Left hindlimb (tissue), 1 donor: ENCODE measurements around the gene PAX1.

ENCODE experiments used
- DNase-seq: peaks from one replicate; pipeline ENCODE4 v3.0.0-alpha.2; 2018

Gene PAX1

DNA sequence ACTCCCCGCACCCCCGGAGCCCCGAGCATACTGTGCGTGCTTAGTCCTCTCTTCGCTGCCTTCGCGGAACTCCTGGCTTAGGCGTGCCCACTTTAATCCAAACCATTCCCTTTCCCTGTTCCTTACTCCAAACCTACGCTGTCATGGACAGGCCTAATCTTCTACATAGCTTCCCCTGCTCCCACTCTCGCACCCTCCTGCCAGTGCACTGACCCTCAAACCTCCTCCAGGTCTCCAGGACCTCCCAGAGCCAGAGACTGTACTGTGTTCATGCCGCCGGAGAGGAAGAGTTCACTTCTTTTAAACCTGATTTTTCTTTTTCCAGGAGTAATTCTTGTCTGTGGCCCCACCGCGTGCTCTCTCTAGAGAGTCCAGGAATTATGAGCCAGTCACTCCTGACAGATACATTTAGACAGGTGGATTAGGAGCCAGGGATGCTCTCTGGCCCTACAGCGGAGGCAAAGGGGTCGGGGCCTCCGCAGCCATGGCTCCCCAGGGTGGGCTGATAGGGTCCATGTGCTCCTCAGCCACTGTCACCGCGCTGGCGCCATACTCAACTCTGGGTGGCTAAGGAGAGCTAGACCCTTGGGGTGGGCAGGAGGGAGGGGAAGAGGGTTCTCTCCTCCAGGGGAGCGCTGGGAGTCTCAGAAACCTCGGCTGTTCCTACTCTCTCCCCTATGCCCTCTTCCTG, 1.6 kb upstream of the PAX1 start:
- no peak for DNase-seq

DNA sequence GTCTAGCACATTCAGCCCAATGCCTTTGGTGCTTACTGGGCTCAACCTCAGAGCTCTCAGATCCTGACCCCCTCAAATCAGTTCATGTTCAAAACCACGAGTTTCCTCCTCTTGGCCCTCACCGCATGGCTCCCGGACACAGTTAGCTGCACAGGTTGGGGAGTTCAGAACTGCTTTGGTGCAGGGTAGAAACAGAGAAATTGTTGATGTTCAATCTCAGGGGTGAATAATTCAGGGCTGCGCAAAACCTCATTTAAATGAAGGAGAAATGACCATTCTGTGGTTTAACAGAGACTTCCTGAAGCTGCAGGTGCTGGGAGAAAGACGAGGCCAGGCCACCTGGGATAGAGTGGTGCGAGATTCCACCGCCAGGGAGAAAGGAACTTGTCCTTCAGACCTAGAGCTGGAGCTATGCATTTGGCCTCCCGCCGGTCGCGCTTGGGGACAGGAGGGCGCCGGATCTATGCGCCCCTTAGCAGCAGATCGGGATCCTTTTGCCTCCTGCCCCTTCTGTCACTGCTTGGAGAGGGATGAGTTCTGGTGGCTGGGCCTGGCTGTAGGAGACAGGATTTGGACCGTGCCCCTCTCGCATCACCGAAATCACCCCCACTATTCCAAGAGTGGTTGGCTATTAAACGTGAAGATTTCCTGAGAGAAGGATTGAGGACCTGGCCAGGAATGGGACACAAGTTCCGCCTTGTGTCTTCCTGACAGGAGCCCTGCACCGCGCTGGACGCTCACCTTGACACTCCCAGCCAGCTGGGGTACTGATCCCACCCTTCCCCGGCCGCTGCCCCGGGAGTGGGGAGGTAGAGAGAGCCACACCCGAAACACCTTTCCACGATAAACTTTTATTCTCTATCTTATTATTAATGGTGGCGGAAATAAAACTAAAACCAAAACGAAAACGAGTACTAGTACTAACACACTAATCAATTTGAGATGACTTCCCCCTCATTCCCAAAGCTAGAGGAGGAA, 767 bp upstream of the PAX1 start:
- DNase-seq = no peak

DNA sequence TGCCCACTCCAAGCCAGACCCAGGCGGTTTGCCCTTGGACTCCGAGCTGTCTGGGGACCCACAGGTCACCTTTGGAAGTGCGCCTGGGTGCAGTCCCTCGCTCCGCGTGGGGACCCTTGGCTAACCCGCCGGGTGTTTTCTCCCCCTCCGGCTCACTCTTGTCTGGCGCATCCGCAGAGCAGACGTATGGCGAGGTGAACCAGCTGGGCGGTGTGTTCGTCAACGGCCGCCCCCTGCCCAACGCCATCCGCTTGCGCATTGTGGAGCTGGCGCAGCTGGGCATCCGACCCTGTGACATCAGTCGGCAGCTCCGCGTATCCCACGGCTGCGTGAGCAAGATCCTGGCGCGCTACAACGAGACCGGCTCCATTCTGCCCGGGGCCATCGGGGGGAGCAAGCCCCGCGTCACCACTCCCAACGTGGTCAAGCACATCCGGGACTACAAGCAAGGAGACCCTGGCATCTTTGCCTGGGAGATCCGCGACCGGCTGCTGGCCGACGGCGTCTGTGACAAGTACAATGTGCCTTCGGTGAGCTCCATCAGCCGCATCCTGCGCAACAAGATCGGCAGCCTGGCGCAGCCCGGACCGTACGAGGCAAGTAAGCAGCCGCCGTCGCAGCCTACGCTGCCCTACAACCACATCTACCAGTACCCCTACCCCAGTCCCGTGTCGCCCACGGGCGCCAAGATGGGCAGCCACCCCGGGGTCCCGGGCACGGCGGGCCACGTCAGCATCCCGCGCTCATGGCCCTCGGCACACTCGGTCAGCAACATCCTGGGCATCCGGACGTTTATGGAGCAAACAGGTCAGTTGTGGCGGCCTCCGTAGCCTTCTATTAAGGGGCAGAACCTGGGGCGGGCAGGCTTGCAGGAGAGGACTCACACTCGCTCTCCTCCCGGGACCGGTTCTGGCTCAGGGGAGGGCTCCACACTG, 1.1 kb downstream of the PAX1 start:
- no peak for DNase-seq

DNA sequence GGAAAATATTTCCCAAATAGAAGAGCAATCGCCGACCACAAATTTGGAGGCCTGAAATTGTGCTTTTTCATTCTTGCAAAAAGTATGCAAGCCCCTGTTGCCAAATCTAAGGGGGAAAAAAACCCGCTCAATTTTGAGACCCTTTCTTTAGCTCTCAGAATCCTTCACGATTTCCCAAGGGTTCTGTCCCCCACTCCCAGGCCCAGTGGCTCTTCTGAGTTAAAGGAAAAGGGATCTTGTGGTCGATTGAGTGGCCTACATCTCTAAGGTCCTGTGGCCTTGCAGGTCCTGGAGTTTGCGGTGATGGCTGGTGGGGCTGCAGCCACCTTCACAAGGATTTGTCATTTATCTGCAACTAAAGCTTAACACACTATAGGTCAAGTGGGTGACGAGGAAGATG, 1.8 kb downstream of the PAX1 start:
- DNase-seq = no peak

DNA sequence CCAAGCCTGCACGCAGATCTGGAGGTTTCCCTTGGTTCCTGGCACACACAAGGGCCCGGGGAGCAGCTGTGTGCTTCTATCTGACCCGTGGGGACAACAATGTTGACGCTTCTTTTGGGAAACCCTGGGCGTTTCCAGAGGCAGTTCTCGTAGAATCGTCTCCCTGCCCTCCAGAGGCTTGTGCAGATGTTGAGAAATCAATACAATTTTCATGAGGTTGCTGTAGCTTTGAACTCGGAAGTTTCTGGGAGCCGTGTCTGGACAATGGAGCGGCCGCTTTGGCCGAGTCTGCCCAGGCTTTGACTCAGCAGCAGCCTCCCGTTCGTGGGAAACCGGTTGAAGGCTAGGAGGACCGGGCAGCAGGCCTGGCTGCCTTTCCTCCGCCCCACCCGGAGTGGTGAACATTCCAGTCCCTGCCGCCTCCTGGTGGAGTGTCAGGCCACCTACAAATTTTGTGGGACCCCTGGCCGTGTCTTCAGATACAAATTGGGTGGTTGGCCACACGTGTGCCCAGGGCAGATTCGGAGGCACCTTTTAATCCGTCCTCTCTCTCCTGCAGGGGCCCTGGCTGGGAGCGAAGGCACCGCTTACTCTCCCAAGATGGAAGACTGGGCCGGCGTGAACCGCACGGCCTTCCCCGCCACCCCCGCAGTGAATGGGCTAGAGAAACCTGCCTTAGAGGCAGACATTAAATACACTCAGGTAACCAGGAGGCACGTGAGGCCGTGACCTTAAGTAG, 2.7 kb downstream of the PAX1 start:
- no peak for DNase-seq

DNA sequence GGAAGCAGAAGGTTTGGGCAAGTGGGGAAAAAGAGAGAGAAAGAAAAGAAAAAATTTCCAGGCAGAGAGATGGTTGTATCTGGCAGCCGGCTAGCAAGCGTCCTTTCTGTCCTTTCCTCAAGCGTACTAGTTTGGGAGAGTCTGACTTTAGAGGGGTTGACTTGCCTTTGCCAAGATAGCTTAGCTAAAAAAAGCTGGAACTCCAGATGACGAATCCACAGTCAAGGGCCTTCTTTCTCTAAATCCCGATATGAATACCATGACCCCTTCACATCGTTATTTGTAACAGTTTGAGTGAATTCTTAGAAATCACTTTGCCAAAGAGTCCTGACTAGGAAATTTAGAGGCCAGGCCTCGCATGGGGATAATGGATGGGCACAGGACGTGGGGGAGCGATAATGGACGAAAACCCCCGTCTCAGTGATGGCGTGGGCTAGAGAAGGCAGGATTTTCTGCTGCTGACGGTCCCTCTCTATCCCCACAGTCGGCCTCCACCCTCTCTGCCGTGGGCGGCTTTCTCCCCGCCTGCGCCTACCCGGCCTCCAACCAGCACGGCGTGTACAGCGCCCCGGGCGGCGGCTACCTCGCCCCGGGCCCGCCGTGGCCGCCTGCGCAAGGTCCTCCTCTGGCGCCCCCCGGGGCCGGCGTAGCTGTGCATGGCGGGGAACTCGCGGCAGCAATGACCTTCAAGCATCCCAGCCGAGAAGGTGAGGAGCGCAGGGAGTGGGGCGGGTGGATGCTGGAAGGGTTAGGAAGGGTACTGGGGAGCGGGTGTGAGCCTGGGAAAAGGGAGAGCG, 3.5 kb downstream of the PAX1 start:
- DNase-seq = no peak

DNA sequence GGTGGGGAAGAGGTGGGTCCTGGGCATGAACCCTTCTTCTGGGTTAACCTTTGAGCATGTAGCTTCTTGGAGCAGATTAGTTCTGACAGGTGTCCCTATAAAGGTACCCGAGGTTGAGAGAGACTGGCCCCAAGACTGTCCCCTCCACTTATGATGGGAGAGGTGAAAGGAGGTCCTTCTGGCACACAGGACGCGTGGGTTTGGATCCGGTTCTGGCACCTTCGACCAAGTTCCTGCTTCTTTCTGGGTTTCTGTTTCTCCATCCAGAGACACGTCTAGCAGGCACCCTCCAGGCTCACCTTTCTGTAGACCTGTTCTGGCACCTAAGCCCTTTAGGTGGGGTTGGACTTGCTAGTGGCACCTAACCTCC, 4.1 kb downstream of the PAX1 start:
- no peak for DNase-seq

DNA sequence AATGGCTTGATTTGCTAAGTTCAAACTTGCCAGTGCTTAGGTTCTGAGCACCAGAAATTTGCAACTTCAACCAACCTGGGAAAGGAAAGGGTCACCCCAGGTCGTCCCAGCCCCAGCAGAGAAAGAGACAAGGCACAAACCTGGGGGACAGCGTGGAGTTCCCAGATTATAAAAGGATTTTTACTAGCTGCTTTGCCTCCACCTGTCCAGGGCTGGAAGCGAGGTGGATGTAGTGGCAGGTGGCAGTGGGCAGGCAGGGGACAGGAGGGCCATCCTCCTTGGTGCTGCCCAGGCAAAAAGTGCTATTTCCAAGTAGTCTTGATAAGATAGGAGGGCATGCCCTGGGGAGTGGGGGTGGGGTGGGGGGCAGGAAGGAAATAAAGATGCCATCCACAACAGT, 4.9 kb downstream of the PAX1 start:
- DNase-seq = no peak

DNA sequence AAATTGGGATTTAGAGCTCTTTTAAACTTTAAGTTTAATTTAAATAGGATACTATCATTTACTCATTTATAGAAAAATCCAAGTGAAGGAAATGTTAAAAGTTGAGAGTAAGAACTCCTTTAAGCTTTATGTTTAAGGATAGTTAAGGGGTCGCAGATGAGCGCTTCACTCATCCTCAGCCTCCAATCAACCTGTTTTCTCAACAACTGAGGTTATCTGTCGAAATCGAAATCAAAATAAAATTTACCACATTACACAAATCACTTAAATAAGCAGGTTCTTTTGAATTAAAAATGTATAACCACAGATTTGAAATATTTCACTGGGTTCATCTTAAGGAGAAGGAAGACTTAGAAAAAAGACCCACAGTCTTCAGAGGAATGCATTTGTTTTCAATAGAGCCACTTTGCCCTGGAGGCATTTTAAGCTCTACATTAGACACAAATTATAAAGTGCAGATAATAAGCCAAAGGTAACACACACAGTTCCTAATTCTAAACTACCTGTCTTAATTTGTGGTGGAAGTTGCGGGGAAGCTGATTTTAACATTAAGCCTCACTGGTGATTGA, 5.5 kb downstream of the PAX1 start:
- DNase-seq = no peak

DNA sequence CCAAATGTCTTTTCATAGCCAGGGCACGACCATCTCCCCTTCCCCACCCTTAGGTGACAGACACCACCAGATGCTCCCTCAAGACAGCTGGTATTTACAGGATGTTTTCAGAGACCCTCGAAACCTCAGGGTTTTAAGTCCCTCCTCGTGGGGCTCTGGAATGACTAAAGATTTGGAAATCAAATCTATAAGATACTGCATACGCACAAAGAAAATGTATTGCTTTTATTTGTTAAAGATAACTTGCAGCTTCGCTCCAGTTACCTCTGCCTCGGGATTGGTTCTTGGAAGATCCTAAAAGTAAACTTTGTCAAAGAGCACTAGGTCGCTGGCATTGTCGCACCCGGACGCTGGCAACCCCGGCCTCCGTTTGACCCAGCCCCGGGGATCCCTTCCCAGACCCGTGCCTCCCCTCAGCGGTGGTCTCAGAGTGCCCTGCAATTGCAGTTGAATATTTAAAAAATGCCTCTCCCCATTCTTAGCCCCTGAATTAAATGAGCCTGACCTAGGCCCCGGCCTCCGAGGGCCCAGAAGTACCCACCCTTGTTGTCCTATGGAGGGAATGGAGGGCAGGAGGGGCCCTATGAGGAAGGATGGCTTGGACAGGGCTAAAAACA, 7.1 kb downstream of the PAX1 start:
- DNase-seq = no peak

DNA sequence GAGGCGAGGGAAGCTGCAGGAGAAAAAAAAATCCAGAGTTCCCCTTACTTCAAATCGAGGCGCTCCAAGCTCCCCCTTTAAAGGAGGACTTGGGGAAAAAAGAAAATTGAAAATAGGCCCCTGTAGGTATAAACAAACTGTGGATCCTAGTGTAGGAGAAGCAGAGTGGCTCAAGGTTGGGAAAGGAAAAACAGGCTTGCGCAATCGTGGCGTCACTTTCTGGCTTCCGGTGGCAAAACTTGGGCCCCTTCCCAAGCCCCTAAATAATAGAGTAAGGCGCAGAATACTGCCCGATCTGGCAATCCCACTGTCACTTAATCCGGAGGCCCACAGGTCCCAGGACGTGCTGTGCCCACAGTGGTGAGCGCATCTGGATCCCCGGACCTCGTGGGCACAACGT, 8.0 kb downstream of the PAX1 start:
- DNase-seq = no peak

DNA sequence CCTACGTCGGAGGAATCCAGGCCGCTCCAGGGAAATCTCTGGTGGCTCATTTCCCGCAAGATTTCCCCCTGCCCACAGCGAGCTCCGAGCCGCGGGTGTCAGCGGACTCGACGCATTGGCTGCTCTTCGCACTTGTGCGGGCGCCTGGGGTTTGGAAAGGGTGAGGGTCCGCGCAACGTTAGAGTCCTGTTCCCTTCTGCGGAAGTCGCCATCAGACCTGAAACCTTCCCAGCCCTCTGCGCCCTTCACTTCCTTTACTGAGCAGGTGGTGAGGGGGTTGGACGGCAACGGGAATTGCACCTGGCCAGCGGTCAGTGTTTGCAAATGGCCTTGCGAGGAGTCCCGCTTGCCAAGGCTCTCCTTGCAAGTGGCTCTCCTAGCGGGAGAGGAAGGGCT, 8.4 kb downstream of the PAX1 start:
- DNase-seq = no peak

DNA sequence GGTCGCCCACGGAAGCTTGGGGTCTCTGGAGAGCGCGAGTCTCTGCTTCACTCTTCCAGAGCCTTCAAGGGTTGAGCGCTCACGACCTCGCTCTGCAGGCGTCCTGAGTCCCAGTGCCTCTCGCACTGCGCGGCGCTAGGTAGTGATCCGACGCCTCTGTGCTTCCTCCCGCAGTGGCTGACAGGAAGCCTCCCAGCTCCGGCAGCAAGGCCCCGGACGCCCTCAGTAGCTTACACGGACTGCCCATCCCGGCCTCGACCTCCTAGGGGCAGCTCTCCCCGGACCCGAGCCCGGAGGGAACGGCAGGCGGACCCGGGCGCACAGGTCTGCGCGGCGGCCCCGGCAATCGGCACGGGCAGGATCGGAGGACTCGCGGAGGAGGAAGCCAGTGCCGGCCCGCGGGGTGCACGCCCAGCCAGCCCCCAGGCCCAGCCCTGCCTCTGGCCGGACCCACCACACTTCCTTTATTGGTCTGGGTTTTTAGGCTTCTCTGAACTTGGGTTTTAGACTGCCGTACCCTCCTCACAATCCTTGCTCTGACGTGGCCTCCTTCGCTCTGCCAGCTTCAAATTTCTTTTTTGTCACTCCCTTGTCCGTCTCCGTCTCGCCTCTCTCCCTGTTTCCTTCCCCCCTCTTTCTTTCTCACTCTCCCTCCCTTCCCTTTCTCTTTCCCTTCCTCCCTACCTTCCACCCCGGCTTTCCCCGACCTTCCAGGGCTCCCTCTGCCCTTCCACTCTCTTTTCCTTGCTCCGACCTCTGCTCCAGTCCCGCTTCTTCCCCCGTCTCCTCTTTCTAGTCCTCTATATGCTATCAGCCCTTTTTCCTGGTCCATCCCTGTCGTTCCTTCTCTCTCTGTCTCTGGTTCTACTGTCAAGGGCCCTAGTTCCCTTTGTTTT, 9.1 kb downstream of the PAX1 start:
- DNase-seq = no peak

DNA sequence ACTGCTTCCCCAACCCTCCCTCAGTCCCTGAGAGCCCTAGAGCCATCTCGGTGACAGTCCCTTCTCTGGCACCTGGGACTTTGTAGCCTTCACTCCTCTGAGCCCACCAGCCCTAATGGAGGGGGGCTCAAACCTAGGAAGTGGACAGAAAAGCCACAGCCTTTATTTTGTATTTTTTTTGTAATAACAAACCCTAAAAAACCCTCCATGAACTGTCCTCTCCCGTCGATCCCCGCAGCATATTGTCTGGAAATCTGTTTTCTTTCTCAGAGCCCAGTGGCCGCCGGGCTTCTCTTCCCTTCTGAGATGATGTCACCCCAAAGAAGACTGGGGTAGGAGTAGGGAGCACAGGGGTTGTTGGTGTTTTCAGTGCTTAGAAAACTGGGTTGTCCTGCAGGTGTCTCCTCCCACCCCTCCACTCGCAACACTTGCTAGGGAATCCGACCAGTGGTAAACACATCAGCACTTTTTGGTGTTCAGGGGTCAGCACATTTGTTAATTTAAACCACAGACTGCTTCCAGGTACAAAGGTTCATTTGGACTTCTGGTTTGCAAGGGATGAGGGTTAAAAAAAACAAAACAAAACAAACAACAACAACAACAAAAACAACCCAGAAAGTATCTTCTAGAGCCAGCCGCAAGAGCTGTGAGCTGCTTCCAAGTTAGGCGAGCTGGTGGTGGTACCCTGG, 9.9 kb downstream of the PAX1 start:
- DNase-seq = no peak

DNA sequence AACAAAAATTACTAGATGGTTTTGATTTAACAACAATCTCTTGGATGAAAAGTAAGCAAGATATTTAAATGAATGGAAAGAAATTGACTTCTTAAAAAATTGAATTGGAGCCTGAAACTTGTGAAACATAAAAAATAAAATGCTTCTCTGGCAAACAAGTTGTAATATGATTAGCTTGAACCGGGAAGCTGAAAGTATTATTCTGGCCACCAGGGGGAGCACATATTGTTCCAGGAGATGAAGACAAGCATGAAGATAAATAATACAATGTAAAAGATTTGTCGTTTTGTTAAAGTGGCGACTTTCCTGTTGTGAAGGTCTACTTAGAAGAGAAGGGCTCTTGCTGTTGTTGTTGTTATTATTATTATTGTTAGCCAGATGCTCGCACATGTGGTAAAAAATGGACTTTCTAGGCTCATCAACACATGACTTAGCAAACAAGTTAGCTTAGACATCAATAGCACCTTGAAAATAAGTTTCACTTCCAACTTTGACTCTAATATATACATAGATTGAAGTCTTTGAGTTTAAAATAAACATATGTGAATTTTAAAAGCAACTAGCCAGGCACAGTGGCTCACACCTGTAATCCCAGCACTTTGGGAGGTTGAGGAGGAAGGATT, 14.2 kb downstream of the PAX1 start:
- DNase-seq = no peak

DNA sequence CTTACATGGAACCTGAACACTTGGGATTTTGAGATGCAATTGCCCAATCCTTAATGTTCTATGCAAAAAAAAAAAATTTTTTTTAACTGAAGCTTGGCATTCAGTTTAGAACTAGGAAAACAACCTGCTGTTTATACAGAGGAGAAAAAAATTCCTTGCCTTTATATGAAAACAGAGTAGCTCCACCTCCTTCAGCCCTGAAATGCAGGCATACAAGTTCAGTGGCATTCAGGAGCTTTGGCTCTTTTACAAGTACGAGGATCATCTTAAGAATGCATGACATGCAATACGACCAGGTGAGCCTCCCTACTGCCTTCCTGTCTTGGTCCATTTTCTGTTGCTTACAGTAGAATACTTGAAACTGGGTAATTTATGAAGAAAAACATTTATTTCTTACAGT, 20.4 kb downstream of the PAX1 start:
- no peak for DNase-seq

DNA sequence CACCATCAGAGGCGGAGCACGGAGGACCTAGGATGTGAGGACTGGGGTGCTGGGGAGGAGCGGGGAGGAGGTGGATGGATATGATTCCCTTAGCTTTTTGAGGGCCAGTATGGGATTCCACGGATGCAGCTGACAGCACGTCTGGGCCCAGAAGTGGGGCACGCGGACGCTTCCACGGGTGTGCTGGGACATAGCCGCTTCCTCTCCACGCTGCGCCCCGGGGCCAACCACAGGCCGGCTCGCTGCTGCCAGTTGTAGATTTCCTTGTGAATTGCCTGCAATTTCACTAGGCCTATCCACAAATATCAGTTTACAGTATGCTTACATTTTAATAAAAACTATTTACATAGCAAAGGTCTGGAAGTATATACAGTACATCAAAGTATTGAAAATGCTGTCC, 23.9 kb downstream of the PAX1 start:
- no peak for DNase-seq

DNA sequence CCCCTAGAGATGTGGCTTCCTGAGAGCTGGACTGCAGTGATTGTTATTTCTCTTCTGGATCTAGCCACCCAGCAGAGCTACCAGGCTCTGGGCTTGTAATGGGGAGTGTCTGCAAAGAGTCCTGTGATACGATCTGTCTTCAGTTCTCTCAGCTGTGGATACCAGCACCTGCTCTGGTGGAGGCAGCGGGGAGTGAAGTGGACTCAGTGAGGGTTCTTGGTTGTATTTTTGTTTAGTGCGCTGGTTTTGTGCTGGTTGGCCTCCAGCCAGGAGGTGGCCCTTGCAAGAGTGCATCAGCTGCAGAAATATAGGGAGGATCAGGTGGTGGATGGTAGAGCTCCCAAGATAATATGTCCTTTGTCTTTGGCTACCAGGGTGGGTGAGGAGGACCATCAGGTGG, 33.7 kb downstream of the PAX1 start:
- no peak for DNase-seq

DNA sequence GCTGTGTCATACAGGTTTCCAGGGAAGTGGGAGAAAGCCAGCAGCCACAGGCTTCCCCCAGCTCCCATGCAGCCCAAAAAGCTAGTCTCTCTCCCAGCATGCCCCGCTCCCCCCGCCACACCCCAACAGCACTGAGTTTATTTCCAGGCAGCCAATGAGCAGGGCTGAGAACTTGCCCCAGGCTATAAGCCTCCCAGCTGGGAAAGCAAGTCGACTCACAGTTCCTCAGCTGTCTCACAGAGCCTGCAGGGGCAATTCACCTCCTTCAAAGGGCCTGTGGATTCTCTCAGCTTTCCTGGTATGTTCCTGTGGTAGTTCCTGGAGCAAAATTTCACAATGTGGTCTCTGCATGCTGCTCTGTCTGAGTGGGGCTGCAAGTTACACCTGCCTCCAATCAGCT, 34.2 kb downstream of the PAX1 start:
- DNase-seq = no peak
